Stimulated activated CD4-positive, alpha-beta T cell treated with anti-CD3 and anti-CD28 coated beads, Interleukin-4, amount 100 ng/mL, for 24 hours (primary cell): Measurements from ENCODE around the gene DACT2.
"Not testable (repeated sequence)": the region's sequence is repeated elsewhere in the genome, so short reads cannot be mapped to it uniquely, and the experiment has no call there.

Source experiments
- DNase-seq: peaks from one replicate; pipeline ENCODE4 v3.0.0-alpha.2; 2020

Gene DACT2

DNA sequence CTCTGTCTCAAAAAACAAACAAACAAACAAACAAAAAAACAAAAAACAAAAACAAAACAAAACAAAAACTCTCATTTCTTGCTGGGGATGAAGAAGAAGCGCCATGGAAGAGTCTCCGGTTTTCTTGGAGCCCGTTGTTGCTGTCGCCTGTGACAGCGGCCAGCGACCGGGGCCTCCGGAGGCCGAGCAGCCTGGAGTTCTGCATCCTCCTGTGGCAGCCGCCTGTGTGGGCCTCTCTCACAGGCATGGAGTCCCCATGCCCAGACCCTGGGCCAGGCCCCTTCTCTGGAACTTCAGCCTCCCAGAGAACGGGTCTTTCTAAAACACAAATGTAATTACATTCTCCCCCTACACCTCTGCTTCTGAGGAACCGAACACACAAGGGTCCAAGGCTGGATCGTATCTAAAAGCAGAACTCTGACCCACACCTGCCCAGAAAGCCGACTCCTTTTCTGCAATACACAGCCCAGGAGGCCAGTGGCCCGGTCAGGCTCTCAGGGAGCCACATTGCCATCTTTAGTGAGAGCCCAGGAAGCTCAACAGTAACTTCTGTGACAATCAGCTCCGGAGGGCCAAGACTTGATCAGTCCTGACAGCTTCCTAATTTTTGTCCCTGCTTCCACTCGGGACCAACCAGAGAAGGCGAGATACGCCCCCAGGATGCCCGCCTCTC, 18.5 kb downstream of the DACT2 start:
- no peak for DNase-seq

- no peak for DNase-seq
These were observed 19.8 kb downstream of the DACT2 start for GRCh38 chr6:168299541-168300511.

DNA sequence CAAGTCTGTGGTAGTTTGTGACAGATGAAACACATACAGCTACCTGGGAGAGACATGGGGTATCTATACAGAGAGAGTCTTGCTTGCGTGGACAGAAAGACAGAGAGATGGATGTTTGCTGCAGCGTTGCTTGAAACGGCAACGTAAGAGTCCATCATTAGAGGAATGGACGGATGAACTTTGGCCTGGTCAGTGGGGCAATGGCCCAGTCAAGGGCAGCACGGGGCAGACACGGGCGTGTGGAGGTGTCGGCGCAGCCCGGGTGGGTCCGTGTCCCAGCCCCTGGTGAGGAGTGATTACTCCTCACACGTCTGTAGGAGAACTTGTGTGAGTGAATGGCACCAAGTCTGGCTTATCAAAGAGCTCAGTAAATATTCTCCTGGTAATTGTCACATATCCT, 21.9 kb downstream of the DACT2 start:
- no peak for DNase-seq

DNA sequence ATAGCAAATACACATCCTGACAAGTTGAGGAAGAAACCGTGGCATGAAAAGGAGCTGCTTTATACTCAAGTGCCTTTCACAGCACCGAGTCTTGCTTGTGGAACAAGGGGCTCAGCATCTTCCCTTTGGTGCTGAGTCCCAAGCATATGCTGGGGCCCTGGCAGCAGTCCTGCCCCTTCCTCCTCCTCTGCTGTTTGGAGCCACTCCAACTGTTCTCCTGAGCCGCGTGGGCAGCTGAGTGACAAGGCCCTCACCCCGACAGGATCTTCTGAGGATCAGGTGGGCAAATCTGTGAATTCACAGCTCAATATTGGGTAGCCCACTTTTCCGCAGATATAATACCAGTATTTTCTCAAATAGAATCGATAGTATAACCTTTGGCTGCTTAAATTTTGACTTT, 24.7 kb downstream of the DACT2 start:
- no peak for DNase-seq

- DNase-seq, result no peak
These were observed 25.7 kb downstream of the DACT2 start for GRCh38 chr6:168293636-168294530.

DNA sequence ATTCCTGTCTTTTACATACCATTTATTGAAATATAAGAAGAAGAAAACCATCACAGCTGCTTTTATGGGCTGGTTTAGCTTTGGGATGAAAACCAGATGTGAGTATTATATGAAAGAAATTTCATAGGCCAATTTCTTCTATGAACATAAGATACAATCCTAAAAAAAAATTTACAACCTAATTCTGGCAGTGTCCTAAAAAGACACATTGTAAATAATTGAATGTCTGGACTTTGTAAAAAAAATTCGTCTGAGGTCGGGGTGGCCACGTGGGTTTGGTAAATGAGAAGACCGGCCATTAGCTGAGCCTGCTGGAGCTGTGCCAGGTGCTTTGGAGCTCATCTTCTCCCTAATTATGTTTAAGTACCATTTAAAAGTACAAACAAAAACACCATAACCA, 26.8 kb downstream of the DACT2 start:
- no peak for DNase-seq

- no peak for DNase-seq
These were observed 28.1 kb downstream of the DACT2 start for GRCh38 chr6:168291450-168291849.

GRCh38 chr6:168290095-168290494, 29.5 kb downstream of the DACT2 start:
- no peak for DNase-seq

- no peak for DNase-seq
These were observed 30.0 kb downstream of the DACT2 start for GRCh38 chr6:168289571-168289962.

DNA sequence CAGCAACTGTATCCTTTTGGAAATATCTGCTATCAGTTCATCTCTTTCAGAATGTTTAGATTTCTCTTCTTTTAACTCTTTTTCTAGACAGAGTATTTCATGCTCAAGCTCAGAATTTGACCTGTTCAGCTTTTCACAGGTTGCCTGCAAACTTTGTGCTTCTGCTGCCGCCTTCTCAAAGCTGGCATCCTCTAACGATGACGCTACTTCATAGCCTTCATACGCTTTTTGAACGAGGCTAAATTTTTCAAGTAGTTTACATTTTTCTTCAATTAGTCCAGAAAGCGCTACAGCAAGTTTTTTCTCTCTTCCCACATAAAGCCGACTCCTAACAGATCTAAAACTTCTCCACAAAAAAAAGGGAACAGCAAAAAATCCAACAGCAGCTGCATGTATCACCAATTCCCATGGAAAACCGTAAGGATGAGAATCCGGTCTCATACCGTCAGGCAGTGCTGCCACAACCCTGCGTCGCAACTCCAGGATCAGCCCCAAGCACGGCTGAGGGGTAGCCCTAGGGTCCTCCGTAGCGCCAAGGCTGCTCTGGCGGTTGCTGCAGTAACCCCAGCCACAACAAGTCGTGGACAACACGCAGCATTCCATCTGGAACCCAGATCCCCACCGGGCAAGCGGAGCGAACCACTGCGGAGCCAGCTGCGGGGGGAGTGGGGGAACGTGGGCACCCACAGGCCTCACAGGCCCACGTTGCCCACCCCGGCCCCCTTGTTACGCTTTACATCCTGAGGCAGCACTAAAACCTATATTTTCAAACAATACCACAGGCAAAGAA, 30.6 kb downstream of the DACT2 start:
- DNase-seq, result no peak

DNA sequence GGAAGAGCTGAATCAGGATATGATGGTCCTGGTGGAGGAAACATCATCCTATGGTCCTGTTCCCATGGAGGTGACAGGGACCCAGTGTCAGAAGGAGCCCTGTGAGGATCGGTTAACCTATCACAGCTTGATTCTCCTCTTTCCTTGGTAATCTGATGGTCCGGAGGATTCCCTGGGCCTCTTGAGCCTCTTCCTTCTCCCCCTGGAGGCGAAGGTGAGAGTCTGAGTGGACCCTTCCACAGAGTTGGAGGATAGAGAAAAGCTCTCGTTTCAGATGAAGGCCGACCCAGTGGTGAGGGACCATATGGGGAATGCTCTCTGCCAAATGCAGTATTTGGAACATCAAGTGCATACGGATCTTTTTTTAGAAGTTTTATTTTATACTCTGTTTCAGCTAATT, 32.1 kb downstream of the DACT2 start:
- DNase-seq, result not testable (repeated sequence)

DNA sequence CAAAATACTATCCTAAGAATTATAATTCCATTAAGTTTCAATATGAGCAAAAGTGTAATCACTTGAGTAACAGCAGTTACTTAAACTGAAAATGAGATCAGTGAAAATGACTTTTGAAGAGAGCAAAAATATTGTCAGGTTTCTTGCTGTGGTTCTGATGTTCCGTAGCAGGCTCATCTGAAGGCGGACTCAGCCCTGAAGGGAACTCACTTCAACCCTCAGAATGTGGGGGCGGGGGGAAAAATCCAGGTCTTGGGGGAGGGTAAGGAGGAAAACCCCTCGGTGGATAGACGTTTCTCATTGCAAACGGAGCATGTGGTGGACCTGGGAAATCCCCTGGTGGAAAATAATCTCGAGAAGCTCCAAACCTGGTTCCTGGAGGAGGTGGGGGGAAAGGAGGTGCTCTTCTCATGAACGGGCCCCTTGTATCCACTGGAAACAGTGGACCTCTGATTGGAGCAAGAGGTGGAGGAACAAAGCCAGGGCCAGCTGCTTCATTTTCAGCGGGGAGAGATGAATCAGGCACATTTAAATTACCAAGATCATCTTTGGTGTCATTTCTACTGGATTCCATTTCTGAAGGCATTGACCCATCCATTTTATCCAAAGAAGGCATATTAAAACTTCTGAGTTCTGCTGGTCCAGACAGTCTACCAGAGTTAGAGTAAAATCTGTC, 32.7 kb downstream of the DACT2 start:
- DNase-seq, result peak; percentile 38

GRCh38 chr6:168286116-168286515, 33.5 kb downstream of the DACT2 start:
- DNase-seq, result no peak

DNA sequence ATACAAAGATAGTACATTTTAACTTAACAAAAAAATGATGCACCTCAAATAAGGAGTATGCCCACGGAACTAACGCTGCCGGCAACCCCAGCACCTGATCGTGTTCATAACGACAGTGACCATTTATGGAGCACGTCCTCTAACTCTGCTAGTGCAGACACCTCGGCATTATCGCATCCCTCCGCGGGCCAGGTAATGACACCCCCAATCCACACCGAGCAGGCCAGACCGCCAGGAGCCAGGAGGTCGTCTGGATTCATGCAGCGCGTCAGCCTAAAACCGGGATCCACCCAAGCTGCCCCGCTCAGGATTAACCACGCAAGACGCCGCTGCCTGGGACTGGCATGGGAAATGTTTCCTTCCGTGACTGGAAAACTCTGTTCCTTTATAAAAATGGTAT, 34.1 kb downstream of the DACT2 start:
- no peak for DNase-seq

GRCh38 chr6:168284187-168284586, 35.4 kb downstream of the DACT2 start:
- no peak for DNase-seq

GRCh38 chr6:168283686-168284025, 35.9 kb downstream of the DACT2 start:
- DNase-seq, result no peak

GRCh38 chr6:168282985-168283685, 36.4 kb downstream of the DACT2 start:
- DNase-seq, result no peak

DNA sequence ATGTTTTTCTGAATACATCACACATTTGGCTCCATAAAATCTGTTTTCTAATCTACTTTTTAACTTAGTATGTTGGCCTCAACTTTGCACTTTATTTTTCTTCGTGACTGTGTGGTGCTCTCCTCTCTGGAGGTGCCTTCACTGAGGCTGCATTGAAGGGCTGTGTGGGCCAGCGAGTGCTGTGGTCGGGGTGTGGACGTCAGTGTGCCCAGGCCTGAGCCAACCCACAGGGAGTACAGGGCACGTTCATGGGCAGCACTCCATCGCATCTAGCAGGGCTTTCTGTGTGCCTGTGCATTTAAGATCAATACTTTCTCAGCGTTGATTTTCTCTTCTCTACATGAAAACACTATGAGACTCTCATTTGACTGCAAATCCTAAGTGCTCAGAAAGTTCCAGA, 37.8 kb downstream of the DACT2 start:
- no peak for DNase-seq

GRCh38 chr6:168281314-168281713, 38.3 kb downstream of the DACT2 start:
- not testable (repeated sequence) for DNase-seq

DNA sequence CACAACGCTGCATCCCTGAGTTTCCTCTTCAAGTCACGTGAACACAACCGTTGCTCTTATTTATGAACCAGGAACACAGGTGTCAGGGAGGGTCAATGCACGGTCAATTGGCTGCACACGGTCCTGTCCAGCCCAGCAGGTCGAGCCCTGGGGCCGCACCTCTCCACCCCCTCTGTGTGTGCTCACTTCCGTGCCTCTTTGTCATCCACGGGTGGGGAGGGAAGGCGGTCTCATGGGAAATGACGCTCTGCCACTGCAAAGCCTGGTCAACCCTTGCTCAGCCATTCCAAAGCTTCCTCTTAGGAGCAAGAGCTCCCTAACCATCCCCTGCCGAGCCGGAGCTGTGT, 38.7 kb downstream of the DACT2 start:
- DNase-seq, result no peak
